Right hindlimb (tissue), 1 donor: ENCODE measurements around the gene RAB6B.

Experiments
- DNase-seq: peaks from one replicate; pipeline ENCODE4 v3.0.0-alpha.2; 2018

RAB6B gene

GRCh38 chr3:133855772-133856171, 39.9 kb downstream of the RAB6B start:
- no peak for DNase-seq

- no peak for DNase-seq
Observed at GRCh38 chr3:133855002-133855370, 40.7 kb downstream of the RAB6B start.

GRCh38 chr3:133854264-133855001, 41.2 kb downstream of the RAB6B start:
- no peak for DNase-seq

- DNase-seq: no peak
Observed at GRCh38 chr3:133853925-133854227, 41.8 kb downstream of the RAB6B start.

- DNase-seq: no peak
Observed at GRCh38 chr3:133853063-133853924, 42.4 kb downstream of the RAB6B start.

- DNase-seq: no peak
Observed at GRCh38 chr3:133851931-133852330, 43.8 kb downstream of the RAB6B start.

- no peak for DNase-seq
Observed at GRCh38 chr3:133851266-133851906, 44.3 kb downstream of the RAB6B start.

- no peak for DNase-seq
Observed at GRCh38 chr3:133850034-133850433, 45.6 kb downstream of the RAB6B start.

- DNase-seq: no peak
Observed at GRCh38 chr3:133849346-133849745, 46.3 kb downstream of the RAB6B start.

GRCh38 chr3:133845127-133845526, 50.6 kb downstream of the RAB6B start:
- no peak for DNase-seq

GRCh38 chr3:133843634-133844033, 52.0 kb downstream of the RAB6B start:
- DNase-seq: no peak

GRCh38 chr3:133842158-133842557, 53.5 kb downstream of the RAB6B start:
- no peak for DNase-seq

- DNase-seq: no peak
Observed at GRCh38 chr3:133841196-133841595, 54.5 kb downstream of the RAB6B start.

GRCh38 chr3:133840767-133841166, 54.9 kb downstream of the RAB6B start:
- no peak for DNase-seq

GRCh38 chr3:133840055-133840737, 55.5 kb downstream of the RAB6B start:
- DNase-seq: no peak

- DNase-seq: no peak
Observed at GRCh38 chr3:133838916-133839800, 56.5 kb downstream of the RAB6B start.

- no peak for DNase-seq
Observed at GRCh38 chr3:133838296-133838789, 57.3 kb downstream of the RAB6B start.

- no peak for DNase-seq
Observed at GRCh38 chr3:133837487-133838295, 58.0 kb downstream of the RAB6B start.

GRCh38 chr3:133836497-133837158, 59.1 kb downstream of the RAB6B start:
- no peak for DNase-seq

- no peak for DNase-seq
Observed at GRCh38 chr3:133835961-133836360, 59.7 kb downstream of the RAB6B start.

GRCh38 chr3:133835418-133835743, 60.3 kb downstream of the RAB6B start:
- no peak for DNase-seq
